Measurements from ENCODE around the gene NDUFS2. TPM values are rescaled to one million over a fixed set of nuclear protein-coding genes. Genes with fewer than 3 reads are reported as not detected.
"Not testable (repeated sequence)": the region's sequence is repeated elsewhere in the genome, so short reads cannot be mapped to it uniquely, and the experiment has no call there.

The NDUFS2 gene
- total and polyA plus RNA-seq, 2 experiments from 2014 or later = 183 to 367 TPM

- Histone ChIP-seq H3K9me3 (ENCODE audit: low read depth) (no peaks in the 10 kb centered on the region), H3K27ac (no peak within 1 kb of the TSS), H3K4me3 (no peak within 1 kb of the TSS), H3K27me3 (no peaks in the 10 kb centered on the region), H3K36me3 (no peaks in the 10 kb centered on the region), H3K4me1 (ENCODE audit: low read depth) (no peaks in the 10 kb centered on the region)
- TF ChIP-seq CTCF (IDR thresholded peaks at IDR 0.05; ENCODE audit: low read depth, low read length) = no peak
- no peak for DNase-seq (ENCODE audit: low read depth in 1 of 2, low spot score in 1 of 2)
These were observed 35.9 kb downstream of the NDUFS2 start, which contains the start of gene NR1I3 for GRCh38 chr1:161238039-161238473. TSS of gene NR1I3 (minus strand) at chr1:161238203. CDS start at chr1:161236565, 1,638 bp downstream.

- Histone ChIP-seq H3K9me3 (ENCODE audit: low read depth) (no peaks in the 10 kb centered on the region), H3K36me3 (no peaks in the 10 kb centered on the region), H3K4me1 (ENCODE audit: low read depth) (no peaks in the 10 kb centered on the region), H3K4me3 (no peak overlapping the region), H3K27ac (no peak overlapping the region), H3K27me3 (no peaks in the 10 kb centered on the region)
- no peak for DNase-seq (ENCODE audit: low read depth in 1 of 2, low spot score in 1 of 2)
- TF ChIP-seq CTCF (IDR thresholded peaks at IDR 0.05; ENCODE audit: low read depth, low read length) = no peak
These were observed 39.5 kb downstream of the NDUFS2 start for GRCh38 chr1:161241682-161242081.

- DNase-seq (ENCODE audit: low read depth in 1 of 2, low spot score in 1 of 2) = no peak
- Histone ChIP-seq H3K27me3 (no peaks in the 10 kb centered on the region), H3K9me3 (ENCODE audit: low read depth) (no peaks in the 10 kb centered on the region), H3K4me3 (no peak overlapping the region), H3K4me1 (ENCODE audit: low read depth) (no peaks in the 10 kb centered on the region), H3K27ac (no peak overlapping the region), H3K36me3 (no peaks in the 10 kb centered on the region)
- TF ChIP-seq CTCF (IDR thresholded peaks at IDR 0.05; ENCODE audit: low read depth, low read length) = no peak
These were observed 40.1 kb downstream of the NDUFS2 start for GRCh38 chr1:161242313-161242712.

GRCh38 chr1:161244888-161245287 is 42.7 kb downstream of the NDUFS2 start:
- Histone ChIP-seq H3K36me3 (no peaks in the 10 kb centered on the region), H3K9me3 (ENCODE audit: low read depth) (no peaks in the 10 kb centered on the region), H3K27ac (no peak overlapping the region), H3K4me3 (no peak overlapping the region), H3K27me3 (no peaks in the 10 kb centered on the region), H3K4me1 (ENCODE audit: low read depth) (no peaks in the 10 kb centered on the region)
- DNase-seq (ENCODE audit: low read depth in 1 of 2, low spot score in 1 of 2) = no peak
- no peak for TF ChIP-seq CTCF (IDR thresholded peaks at IDR 0.05; ENCODE audit: low read depth, low read length)

GRCh38 chr1:161250100-161250499 is 47.9 kb downstream of the NDUFS2 start:
- H3K36me3 ChIP-seq = not testable (repeated sequence)

GRCh38 chr1:161250829-161251228 is 48.7 kb downstream of the NDUFS2 start:
- TF ChIP-seq CTCF (IDR thresholded peaks at IDR 0.05; ENCODE audit: low read depth, low read length) = no peak
- Histone ChIP-seq H3K4me1 (ENCODE audit: low read depth) (no peaks in the 10 kb centered on the region), H3K9me3 (ENCODE audit: low read depth) (no peaks in the 10 kb centered on the region), H3K27ac (no peak overlapping the region), H3K36me3 (no peaks in the 10 kb centered on the region), H3K4me3 (no peak overlapping the region), H3K27me3 (no peaks in the 10 kb centered on the region)
- no peak for DNase-seq (ENCODE audit: low read depth in 1 of 2, low spot score in 1 of 2)

More at GRCh38 chr1:161250100-161250499, 47.9 kb downstream of the NDUFS2 start:
- not testable (repeated sequence) for DNase-seq (ENCODE audit: low read depth in 1 of 2, low spot score in 1 of 2); H3K27me3 ChIP-seq; H3K4me3 ChIP-seq; H3K4me1 ChIP-seq (ENCODE audit: low read depth); H3K27ac ChIP-seq; H3K9me3 ChIP-seq (ENCODE audit: low read depth)
